GM18519 (cell line): ENCODE data around the gene FCN3.

Experiments used
- ATAC-seq: cut with Tn5 transposase; IDR thresholded peaks from one replicate; pipeline ENCODE4 v1.9.1; 2021; ENCODE audit warnings: mild to moderate bottlenecking, moderate library complexity; ENCODE audit not compliant: unreplicated experiment, low FRiP score

The FCN3 gene

GRCh38 chr1:27381969-27382762, 7.5 kb upstream of the FCN3 start:
- ATAC-seq: no peak

DNA sequence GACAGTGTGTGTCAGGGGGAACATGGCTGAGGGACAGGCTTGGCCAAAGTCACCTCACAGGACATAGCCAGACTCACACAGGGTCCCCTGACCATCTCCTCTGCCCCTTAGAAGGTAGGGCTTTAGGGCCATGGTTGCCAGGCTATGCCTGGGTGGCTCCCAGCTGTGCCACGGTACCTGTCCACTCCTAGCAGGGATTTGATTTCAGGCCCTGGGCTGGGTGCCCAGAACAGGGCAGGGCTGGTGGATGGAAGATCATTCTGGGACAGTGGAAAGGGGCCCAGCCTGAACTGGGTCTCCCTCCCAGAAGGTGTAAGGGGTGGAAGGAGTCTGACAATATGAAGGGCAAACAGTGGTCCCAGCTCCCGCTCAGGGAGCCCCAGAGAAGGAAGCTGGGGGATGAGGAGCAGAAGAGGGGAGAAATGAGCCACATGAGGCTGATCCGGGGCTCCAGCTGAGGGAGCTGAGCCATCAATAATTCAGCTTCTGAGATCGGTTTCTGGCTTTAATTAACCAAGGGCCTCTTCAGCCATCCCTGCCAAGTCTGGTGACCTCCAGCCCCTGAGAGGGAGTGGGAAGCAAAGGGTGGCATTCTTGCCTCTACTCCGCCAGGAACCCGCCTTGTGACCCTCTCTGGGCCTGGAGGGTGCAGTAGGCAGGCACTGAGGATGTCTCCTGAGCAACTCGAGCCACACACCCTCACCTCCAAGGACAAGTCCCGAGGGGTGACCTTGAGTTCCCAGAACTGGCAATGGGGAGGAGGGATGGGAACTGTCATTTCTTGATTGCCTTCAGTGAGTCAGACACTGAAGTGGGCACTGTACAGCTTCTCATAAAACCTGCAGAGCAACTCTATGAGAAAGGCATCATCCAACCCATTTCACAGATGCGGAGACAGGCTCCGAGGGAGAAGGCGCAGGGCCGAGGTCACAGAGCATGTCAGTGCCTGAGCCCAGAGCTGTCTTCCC, 6.4 kb upstream of the FCN3 start:
- no peak for ATAC-seq

DNA sequence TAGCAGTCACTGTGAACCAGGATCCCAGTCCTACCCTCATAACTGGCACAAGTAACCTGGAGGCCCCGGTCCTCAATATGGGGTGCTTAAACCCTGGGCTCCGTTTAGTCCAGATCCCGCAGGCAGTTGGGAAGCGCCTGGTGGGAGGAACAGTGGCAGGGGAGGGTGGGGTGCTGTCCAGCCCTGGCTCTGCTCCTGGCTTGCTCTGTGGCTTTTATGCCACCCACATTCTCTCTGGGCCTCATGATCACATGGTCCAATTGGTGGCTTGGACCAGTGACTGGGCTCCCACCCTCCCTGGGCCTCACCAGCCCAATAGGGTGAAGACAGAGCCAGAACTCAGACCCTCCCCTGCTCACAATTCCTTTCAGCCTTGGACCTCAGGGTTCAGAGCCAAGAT, 5.6 kb upstream of the FCN3 start:
- ATAC-seq: no peak

DNA sequence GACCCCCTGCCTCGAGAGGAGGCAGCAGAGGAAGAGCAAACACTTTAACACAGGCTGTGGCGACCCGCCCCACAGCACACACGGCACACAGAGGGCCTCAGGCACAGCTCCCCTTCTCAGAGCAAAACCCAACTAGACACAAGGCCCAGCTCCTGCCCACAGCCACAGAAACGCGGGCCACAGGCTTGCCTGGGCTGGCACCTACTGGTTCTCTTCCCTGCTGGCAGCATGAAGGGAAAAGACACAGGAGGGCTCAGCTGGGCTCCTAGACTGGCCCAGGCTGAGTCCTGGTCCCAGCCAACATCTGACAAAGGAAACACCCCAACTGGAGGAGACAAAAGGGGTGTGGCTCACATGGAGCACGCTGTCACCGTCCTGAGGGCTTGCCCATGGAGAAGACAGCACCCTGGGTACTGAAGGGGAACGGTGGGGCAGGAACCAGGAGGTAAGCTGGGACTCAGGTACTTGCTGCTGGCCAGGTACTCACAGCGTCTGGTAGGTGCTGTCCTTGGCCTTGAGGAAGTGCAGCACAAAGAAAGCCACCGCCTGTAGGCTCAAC, 5.0 kb upstream of the FCN3 start:
- no peak for ATAC-seq

DNA sequence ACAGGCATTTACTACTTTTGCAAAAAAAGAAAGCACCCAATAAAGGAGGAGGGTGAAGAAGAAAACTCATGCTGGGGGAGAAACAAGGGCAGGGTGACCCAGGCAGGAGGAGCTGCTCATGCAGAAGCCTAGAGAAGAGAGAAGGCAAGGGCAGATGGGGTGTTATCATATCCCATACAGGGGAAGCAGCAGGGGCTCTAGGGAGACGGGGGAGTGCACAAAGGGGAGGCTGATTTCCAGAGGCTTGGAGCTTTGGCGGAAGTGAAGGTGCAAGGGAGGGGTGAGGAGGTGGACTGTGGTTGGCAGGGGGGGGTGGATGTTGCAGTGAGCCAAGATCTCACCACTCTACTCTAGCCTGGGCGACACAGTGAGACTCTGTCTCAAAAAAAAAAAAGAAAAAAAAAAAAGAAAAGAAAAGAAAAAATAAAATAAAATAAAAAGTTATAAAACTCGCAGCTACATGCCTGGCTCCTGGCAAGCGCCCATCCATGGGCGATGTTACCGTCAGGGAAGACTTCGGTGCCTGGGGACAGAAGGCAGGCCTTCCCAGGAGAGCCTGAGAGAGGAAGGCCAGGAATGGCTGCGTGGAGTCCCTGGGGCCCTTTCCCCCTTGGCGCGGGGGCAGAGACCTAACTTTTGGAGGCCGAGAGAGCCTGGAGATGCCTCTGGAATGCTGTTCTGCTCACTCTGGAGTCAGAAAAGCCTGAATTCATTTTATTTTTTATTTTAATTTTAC, 3.3 kb upstream of the FCN3 start:
- no peak for ATAC-seq

- no peak for ATAC-seq
These were observed 1.6 kb downstream of the FCN3 start for GRCh38 chr1:27372808-27373690.

DNA sequence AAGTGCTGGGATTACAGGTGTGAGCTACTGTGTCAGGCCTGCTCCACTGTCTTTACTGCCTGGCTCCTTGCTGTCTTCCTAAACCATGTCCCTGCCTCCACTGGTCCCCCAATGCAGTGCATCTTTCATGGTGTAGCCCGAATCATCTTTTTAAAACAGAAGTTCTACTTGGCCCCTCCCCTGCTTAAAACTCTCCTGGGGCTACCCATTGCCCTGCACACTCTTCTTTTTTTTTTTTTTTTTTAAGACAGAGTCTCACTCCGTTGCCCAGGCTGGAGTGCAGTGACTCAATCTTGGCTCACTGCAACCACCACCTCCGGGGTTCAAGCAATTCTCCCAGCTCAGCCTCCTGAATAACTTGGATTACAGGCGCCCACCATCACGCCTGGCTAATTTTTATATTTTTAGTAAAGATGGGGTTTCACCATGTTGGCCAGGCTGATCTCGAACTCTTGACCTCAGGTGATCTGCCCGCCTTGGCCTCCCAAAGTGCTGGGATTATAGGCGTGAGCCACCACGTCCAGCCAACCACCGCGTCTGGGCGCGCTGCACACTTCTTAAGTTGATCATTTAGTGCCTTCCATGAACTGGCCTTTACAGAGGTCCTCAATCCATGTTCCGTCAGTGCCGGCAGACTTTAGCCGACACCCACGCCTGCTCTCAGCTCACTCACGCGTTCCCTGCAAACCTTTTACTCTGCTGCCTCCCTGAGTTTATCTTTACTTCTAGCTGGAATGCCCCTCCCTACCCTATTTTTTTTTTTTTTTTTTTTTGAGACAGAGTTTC, 2.4 kb downstream of the FCN3 start:
- ATAC-seq: no peak

DNA sequence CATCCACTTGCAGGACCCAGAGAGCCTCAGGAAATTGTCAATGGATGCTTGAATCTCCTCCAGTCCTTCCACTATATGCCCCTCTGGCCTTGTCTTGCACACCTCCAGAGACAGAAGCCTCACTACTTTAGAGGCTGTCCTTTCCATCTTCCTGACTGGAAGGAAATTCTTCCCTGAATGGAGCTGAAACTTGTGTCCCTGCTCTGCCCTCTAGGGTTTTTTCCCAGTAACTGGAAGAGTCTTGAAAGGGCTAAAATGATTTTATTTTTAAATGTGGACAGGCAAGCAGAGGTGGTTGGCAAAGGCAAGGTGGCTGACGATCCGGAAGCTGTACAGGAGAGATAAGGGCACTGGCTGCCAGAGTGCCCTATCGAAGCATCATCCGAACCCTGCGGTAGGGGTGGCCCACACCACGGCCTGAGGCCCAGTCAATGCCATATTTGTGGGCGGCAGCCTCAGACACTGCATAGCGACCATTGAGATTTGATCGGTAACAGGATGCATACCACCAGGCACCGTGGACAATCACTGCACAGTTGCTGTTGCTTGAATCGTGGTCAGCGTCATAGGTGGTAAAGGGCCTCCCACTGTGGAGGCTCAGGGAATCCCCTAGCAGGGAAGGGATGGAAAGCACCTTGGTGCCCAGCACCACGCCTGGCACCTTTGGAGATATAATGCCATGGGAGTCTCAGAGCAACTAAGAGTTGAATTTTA, 5.6 kb downstream of the FCN3 start:
- ATAC-seq: no peak

DNA sequence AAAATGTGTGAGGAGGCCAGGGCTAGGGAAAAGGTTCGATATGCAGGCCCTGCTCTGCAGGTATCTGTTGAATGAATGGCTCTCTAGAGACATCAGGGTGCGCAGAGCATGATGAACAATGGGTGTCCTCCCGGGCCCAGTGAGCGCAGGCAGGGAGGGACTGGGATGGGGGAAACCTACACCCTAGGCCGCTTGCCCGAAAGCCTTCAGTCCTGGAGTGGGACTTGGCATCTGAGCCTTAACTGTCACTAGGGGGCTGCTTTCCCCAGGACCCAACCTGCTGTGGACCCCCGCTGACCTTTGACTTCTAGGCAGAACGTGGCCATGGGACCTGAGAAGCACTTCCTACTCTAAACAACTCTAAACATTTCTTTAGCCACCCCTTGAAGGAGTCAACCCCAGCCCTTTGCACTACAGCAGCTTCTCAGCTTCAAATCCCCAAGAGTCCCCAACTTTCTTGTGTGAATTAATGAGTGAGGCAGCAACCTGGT, 7.4 kb downstream of the FCN3 start:
- ATAC-seq: no peak

- ATAC-seq: no peak
These were observed 8.0 kb downstream of the FCN3 start, which contains the start of gene MAP3K6 for GRCh38 chr1:27366411-27367159. Gene MAP3K6, minus strand, starts transcription at chr1:27366961. Its CDS starts 364 bp downstream, at chr1:27366597.

GRCh38 chr1:27366113-27366410, 8.6 kb downstream of the FCN3 start:
- ATAC-seq: no peak

DNA sequence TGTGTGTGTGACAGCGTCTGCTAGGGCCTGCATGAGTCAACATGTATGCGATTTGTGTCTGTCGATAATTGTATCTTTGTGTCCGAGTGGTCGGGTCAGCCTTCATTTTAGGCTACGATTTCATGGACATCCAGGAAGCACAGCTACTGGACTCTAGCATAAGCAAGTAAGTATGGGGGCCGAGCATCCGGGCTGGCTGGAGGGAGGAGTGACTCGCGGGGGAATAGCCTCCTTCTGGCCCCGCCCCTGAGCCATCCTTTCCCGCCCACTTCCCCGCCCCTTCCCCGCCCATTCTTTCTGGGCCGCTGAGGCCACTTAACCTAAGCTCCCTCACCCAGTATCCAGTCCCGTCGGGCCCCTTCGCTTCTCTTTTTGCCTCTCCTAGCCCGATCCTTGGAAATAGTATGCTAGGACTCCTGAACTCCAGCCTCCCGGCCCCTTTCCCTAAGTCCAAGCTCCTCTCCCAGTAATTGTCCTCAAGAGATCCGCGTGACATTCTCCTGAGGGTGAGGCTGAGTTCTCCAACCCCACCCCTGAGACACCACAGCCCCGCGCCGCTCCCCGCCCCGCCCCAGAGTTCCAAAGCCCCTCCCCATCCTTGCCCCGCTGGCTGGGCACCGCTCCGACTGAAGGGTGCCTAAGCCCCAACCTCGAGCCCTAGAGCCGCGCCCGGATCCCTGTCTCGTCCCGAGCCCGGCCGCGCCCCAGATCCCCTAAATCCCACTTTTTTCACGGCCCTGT, 9.1 kb downstream of the FCN3 start:
- ATAC-seq: no peak

DNA sequence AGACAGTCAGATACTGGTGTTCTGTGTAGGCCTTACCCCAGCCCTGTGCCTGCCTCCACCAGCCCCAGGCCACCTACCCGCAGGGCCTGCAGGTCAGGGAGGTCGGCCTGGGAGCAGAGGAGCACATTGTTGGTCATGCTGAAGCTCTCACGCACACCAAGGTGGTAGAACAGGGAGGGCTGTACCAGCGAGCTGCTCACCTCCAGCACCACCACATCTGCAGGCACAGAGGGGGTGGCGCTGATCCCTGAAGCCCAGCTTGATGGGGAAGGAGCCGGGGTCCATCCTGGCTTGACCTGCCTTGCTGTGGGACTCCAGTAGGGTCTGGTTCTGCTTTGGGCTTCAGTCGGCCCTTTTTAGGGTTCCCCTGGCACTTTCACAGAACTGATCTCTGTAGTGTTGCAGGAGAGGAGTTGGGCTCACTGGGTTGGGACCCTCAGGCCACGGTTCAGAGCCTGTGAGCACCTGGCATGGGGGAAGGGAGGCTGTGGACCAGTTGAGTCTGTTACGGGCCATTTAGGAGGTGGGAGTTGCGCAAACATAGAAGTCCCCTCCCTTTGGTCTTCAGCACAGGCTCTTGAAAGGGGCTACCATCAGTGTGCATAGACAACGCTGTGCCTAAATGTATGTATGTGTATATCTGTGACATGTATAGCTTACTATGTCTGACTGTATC, 9.8 kb downstream of the FCN3 start:
- no peak for ATAC-seq

DNA sequence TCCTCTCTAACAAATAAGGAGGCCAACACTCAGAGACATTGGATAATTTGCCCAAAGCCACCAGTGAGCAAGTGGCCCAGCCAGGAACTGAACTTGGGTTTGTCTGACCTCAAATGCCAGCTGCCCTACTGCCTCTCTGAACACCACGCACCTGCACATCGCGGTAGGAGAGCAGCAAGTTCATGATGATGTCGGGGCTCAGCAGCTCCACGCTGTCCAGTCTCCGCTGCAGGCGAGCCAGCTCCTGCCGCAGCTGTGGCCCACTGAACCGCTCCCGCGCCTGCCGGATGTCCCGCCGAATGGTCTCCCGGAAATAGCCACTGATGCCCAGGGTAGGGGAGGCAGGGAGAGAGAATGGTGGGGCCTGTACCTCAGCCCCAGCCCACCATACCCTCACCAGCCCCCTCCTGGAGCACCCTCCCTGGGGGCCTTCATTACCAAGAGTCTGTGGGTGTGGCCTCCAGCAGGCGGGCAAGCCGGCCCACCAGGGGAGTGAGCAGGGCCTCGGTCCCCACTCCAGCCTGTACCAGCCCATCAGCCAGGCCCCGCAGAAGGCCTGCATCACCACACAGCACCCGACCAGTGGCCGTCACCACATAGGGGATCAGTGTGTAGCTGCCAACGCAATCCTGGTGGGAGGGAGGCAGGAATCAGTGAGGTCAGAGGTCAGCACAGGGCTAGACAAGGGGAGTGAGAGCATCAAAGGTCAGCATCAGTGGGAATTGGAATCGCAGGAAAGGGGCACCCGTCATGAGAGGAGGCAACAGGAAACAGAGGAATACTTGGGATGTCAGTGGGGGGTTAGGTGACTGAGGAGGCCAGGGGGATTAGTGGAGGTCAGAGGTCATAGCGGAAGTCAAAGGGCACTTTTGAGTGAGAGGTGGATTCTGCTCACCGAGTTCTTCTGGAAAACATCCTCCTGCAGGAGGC, 10.6 kb downstream of the FCN3 start:
- no peak for ATAC-seq

DNA sequence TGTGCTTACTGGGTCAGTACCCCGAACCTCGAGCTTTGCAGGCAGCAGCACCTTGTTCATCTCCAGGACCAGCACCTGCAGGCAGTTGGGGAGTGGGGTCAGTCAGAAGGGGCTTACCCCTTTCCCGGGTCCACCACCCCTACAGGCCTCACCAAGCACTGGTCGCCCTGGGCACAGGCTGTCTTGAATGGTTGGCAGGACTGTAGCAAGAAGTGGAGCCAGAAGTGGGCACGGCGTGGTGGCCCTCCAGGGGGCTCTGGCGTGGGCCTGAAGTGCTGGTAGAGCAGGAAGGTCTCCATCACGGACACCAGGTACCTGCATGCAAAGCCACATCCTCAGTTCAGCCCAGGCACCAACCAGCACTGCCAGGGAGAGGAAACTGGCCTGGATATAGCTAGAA, 13.1 kb downstream of the FCN3 start:
- ATAC-seq: no peak
